Body of pancreas (tissue), 4 donors: ENCODE measurements around the gene SLC9A3. TPM values are rescaled to one million over a fixed set of nuclear protein-coding genes. Genes with fewer than 3 reads are reported as not detected.
A peak's percentile ranks its signal among the peaks of the same experiment; 100 is the strongest.

ENCODE experiments used
- ATAC-seq: fragments of 150-250 bp; one replicate; pipeline ENCODE4 v1.9.1; 2016
- DNase-seq, 4 donors: peaks; one replicate each; pipeline ENCODE4 v3.0.0-alpha.2; 2019
- H3K27ac ChIP-seq, 4 donors: fragments of 200-600 bp; sonication (generic); 1 replicate in 3 of 4; 2 replicates in 1 of 4; pipeline versions ENCODE4 v1.5.1 to v1.6.1; 2016 to 2019; ENCODE audit warnings: mild to moderate bottlenecking in 1 of 4, mixed read lengths in 1 of 4, moderate library complexity in 1 of 4
- H3K27me3 ChIP-seq, 2 donors: fragments of 200-600 bp; sonication (generic); one replicate each; pipeline ENCODE4 v1.6.0; 2016; ENCODE audit warnings: mild to moderate bottlenecking in 1 of 2
- H3K36me3 ChIP-seq, 2 donors: fragments of 200-600 bp; sonication (generic); replicated peaks in 1 of 2; 2 replicates each; pipeline ENCODE4 v1.5.1; 2016; ENCODE audit warnings: low read depth in 2 of 2; ENCODE audit not compliant: insufficient read depth in 1 of 2
- H3K4me1 ChIP-seq: fragments of 200-600 bp; sonication (generic); one replicate; pipeline ENCODE4 v1.6.0; 2016
- H3K4me3 ChIP-seq, 2 donors: fragments of 200-600 bp; sonication (generic); 1 replicate in 1 of 2; 2 replicates in 1 of 2; pipeline ENCODE4 v1.5.1; 2016 to 2019
- H3K9me3 ChIP-seq, 3 donors: fragments of 200-600 bp; sonication (generic); 1 replicate in 2 of 3; 2 replicates in 1 of 3; pipeline ENCODE4 v1.5.1; 2016
- POLR2A ChIP-seq, 3 donors: fragments of 450-650 bp; IDR thresholded peaks; one replicate each; pipeline ENCODE4 v1.6.1; 2016; ENCODE audit warnings: antibody characterized with exemption in 3 of 3, mild to moderate bottlenecking in 2 of 3
- WGBS, 2 donors: methylation state at CpG; one replicate each; pipeline ENCODE4 v1.1.5; 2017; 5-methylcytosine and 5-hydroxymethylcytosine counted together
- intact Hi-C: fragments of 100-400 bp; cut with DNase I; formaldehyde crosslinking; loops from one replicate; pipeline ENCODE4 v1.15.1; 2023
- total RNA-seq, 2 donors: library from RNA; depleted of rRNA; stranded (reverse); fragments of >200 nt; gene quantifications; one replicate each; pipeline ENCODE4 v1.1.0, GENCODE V29; 2016
- TF ChIP-seq, protein P1 (sequence below), 7 experiments: fragments of 450-650 bp in 4 of 7; fragments of 200-600 bp in 3 of 7; sonication (generic) in 3 of 7; IDR thresholded peaks; one replicate each; pipeline ENCODE4 v1.5.1; 2016 to 2019; ENCODE audit warnings: antibody characterized with exemption in 7 of 7

The SLC9A3 gene
- total RNA-seq, 2 donors from 2014 or later, result 2.0 to 4.7 TPM

GRCh38 chr5:439181-439580 lies 85.1 kb downstream of the SLC9A3 start:
- ATAC-seq (no peak), DNase-seq (no peak)
- TF ChIP-seq, protein P1, sequence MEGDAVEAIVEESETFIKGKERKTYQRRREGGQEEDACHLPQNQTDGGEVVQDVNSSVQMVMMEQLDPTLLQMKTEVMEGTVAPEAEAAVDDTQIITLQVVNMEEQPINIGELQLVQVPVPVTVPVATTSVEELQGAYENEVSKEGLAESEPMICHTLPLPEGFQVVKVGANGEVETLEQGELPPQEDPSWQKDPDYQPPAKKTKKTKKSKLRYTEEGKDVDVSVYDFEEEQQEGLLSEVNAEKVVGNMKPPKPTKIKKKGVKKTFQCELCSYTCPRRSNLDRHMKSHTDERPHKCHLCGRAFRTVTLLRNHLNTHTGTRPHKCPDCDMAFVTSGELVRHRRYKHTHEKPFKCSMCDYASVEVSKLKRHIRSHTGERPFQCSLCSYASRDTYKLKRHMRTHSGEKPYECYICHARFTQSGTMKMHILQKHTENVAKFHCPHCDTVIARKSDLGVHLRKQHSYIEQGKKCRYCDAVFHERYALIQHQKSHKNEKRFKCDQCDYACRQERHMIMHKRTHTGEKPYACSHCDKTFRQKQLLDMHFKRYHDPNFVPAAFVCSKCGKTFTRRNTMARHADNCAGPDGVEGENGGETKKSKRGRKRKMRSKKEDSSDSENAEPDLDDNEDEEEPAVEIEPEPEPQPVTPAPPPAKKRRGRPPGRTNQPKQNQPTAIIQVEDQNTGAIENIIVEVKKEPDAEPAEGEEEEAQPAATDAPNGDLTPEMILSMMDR (IDR thresholded peaks at IDR 0.05), result no peak
- no peak for TF ChIP-seq POLR2A (IDR thresholded peaks at IDR 0.05)
- intact Hi-C loops, result no loop called here
- Histone ChIP-seq H3K27me3 (no peaks in the 10 kb centered on the region), H3K36me3 (no peaks in the 10 kb centered on the region), H3K9me3 (no peaks in the 10 kb centered on the region), H3K4me3 (no peak overlapping the region), H3K27ac (no peak overlapping the region), H3K4me1 (peaks cover 14% of the 10 kb centered on the region)
- WGBS, 2 donors, result 77% methylated on average over 7 to 8 of the region's 8 CpGs

DNA sequence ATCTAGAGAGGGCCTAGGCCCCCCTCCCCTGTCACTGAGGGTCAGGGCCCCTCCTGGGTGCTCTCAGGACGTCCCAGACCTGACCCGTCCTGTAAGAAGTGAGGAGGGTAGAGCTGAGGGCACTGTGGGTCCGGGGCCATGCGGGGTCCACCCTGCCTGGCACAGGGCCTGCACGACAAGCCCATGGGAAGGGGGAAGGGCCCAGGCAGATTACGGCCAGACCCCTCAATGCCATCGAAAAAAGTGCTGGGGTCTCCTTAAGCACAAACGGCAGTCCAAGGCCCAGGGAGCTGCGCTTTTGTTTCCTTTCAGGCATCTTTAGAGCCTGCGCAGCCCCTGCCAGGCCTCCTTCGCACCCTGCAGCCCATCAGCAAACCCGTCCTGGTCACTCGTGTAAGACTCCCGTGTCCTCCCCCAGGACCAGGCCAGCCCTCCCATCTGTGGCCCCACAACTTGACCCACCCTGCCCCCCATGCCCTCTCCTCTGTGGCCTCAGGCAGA lies 85.7 kb downstream of the SLC9A3 start:
- Histone ChIP-seq H3K4me1 (peaks cover 8% of the 10 kb centered on the region), H3K9me3 (no peaks in the 10 kb centered on the region), H3K4me3 (no peak overlapping the region), H3K27ac (no peak overlapping the region), H3K36me3 (no peaks in the 10 kb centered on the region), H3K27me3 (no peaks in the 10 kb centered on the region)
- DNase-seq (no peak), ATAC-seq (no peak)
- WGBS, 2 donors, result 54 to 55% methylated on average over 13 to 14 of the region's 14 CpGs
- intact Hi-C loops, result no loop called here
- no peak for TF ChIP-seq POLR2A (IDR thresholded peaks at IDR 0.05)
- TF ChIP-seq, protein P1 (IDR thresholded peaks at IDR 0.05), result no peak

DNA sequence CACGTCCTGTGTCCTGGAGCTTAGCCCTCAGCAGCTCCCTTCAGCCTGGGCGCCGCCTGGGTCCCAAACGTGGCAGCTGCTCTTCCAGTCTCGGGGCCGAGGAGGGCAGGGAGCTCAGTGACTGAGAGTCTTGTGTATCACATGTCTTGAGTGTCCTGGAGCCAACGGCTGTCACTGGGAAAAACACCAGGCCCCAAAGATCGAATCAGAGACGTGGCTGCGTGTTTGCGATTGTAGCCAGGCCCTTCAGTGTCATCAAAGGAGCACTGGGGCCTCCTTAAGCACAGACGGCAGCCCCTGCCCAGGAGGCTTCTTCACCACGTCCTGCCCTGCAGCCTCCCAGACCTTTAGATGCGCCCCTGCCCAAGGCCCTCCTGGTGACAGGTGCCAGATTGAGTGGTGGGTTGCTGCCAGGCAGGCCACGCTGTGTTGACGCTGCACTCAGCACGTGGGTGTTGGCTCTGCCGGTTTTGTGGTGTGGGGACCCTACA lies 86.9 kb downstream of the SLC9A3 start:
- Histone ChIP-seq H3K4me1 (peaks cover 6% of the 10 kb centered on the region), H3K36me3 (no peaks in the 10 kb centered on the region), H3K9me3 (no peaks in the 10 kb centered on the region), H3K4me3 (no peak overlapping the region), H3K27ac (no peak overlapping the region), H3K27me3 (no peaks in the 10 kb centered on the region)
- no peak for DNase-seq
- no peak for ATAC-seq
- TF ChIP-seq POLR2A (IDR thresholded peaks at IDR 0.05), result no peak
- TF ChIP-seq, protein P1 (IDR thresholded peaks at IDR 0.05), result no peak
- intact Hi-C loops, result no loop called here
- 44 to 52% methylated on average over 8 to 18 of the region's 18 CpGs for WGBS, 2 donors

DNA sequence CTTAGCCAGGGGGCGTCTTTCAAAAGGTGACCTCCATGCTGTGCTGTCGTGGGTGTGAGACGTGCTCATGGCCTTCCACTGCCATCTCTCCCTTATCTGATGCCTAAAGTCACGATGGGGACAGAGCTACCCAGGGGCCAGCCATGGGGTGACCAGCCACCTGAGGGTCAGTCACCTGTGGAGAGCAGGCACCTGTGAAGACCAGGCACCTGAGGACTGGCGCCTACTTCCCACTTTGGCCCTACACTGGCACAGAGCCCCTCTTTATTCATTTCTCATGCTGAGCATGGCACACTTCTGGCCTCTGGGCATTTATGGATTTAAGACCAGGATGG lies 87.6 kb downstream of the SLC9A3 start:
- no peak overlapping the region for H3K4me3 ChIP-seq
- H3K9me3 ChIP-seq, result no peaks in the 10 kb centered on the region
- DNase-seq, result no peak
- H3K27me3 ChIP-seq, result no peaks in the 10 kb centered on the region
- H3K4me1 ChIP-seq, result no peaks in the 10 kb centered on the region
- TF ChIP-seq, protein P1 (IDR thresholded peaks at IDR 0.05), result no peak
- no peak for TF ChIP-seq POLR2A (IDR thresholded peaks at IDR 0.05)
- 39 to 46% methylated on average over 3 to 5 of the region's 5 CpGs for WGBS, 2 donors
- intact Hi-C loops, result no loop called here
- no peak for ATAC-seq
- no peak overlapping the region for H3K27ac ChIP-seq
- no peaks in the 10 kb centered on the region for H3K36me3 ChIP-seq

DNA sequence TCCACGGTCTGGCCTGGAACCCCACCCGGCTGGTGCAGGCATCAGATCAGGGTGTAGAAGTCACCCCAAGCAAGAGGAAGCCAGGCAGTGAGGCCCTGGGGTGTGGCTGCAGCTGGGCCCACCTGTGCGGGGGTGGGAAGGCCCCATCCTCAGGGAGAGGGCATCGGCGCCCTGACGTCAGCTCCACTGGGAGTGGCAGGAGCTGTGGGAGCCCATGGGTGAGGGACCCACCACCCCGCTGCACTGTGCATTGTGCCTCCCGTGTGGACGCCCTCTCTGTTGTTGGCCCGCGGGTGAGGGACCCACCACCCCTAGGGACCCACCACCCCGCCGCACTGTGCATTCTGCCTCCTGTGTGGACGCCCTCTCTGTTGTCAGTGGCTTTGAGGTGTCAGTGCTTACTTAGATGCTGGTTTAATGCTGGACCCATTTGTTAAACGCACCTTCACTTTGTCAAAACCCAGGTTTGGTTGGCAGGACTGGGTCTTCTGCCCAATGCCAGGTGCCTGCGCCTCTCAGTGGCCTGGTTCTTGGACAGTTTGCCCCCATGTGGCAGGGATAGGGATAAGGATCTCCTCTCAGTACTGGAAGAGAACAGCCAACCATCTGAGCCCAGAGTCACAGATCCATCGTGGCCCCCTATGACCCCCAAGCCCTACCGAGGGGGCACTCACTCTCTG lies 88.1 kb downstream of the SLC9A3 start:
- H3K4me3 ChIP-seq, result no peak overlapping the region
- DNase-seq (no peak), ATAC-seq (no peak)
- intact Hi-C loops, result no loop called here
- TF ChIP-seq POLR2A (IDR thresholded peaks at IDR 0.05), result no peak
- TF ChIP-seq, protein P1 (IDR thresholded peaks at IDR 0.05), result peak in 3 of 7 experiments; percentile 7 to 19 (median 15)
- no peak overlapping the region for H3K27ac ChIP-seq
- no peaks in the 10 kb centered on the region for H3K4me1 ChIP-seq
- 58 to 66% methylated on average over 9 to 15 of the region's 18 CpGs for WGBS, 2 donors
- H3K36me3 ChIP-seq, result no peaks in the 10 kb centered on the region
- H3K27me3 ChIP-seq, result no peaks in the 10 kb centered on the region
- no peaks in the 10 kb centered on the region for H3K9me3 ChIP-seq
